Breast epithelium (tissue), 3 donors: ENCODE data around the gene DEFB129.

Experiments
- POLR2A ChIP-seq: fragments of 450-650 bp; IDR thresholded peaks from one replicate; pipeline ENCODE4 v1.6.1; 2016; ENCODE audit warnings: antibody characterized with exemption, mild to moderate bottlenecking, moderate library complexity
- POLR2AphosphoS5 ChIP-seq, 3 donors: sonication (generic); formaldehyde crosslinking; IDR thresholded peaks; one replicate each; pipeline ENCODE4 v1.6.1; 2017; ENCODE audit warnings: antibody characterized with exemption in 3 of 3
- TF ChIP-seq, protein P1 (sequence below), 3 donors: fragments of 450-650 bp; IDR thresholded peaks; one replicate each; pipeline ENCODE4 v1.5.1; 2016 to 2017; ENCODE audit warnings: antibody characterized with exemption in 3 of 3, mild to moderate bottlenecking in 3 of 3, moderate library complexity in 3 of 3

- TF ChIP-seq, protein P1, sequence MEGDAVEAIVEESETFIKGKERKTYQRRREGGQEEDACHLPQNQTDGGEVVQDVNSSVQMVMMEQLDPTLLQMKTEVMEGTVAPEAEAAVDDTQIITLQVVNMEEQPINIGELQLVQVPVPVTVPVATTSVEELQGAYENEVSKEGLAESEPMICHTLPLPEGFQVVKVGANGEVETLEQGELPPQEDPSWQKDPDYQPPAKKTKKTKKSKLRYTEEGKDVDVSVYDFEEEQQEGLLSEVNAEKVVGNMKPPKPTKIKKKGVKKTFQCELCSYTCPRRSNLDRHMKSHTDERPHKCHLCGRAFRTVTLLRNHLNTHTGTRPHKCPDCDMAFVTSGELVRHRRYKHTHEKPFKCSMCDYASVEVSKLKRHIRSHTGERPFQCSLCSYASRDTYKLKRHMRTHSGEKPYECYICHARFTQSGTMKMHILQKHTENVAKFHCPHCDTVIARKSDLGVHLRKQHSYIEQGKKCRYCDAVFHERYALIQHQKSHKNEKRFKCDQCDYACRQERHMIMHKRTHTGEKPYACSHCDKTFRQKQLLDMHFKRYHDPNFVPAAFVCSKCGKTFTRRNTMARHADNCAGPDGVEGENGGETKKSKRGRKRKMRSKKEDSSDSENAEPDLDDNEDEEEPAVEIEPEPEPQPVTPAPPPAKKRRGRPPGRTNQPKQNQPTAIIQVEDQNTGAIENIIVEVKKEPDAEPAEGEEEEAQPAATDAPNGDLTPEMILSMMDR (IDR thresholded peaks at IDR 0.05): no peak
- TF ChIP-seq POLR2A (no peak), POLR2AphosphoS5 (IDR thresholded peaks at IDR 0.05) (no peak)
Observed at GRCh38 chr20:237489-237888, 10.4 kb downstream of the DEFB129 start.
